Suppressor macrophage treated with lipopolysaccharide for 1 hour (primary cell): ENCODE data around the gene NUBPL.
"Not testable (repeated sequence)": the region's sequence is repeated elsewhere in the genome, so short reads cannot be mapped to it uniquely, and the experiment has no call there.

Experiments used
- DNase-seq, 3 donors: peaks; one replicate each; pipeline ENCODE4 v3.0.0-alpha.2; 2020 to 2022

The NUBPL gene

DNA sequence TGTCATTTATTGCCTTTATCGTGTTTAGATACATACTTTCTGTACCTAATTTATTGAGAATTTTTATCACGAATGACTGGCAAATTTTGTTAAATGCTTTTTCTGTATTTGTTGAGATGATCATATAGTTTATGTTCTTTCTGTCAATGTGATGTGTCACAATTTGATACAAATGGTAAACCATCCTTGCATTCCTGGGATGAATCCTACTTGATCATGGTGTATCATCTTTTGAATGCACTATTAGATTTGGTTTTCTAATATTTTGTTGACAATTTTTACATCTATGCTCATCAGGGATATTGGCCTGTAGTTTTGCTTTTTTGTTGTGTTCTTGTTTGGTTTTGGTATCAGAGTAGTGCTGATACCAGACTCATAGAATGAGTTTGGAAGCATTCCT lies 185.1 kb downstream of the NUBPL start:
- no peak for DNase-seq

DNA sequence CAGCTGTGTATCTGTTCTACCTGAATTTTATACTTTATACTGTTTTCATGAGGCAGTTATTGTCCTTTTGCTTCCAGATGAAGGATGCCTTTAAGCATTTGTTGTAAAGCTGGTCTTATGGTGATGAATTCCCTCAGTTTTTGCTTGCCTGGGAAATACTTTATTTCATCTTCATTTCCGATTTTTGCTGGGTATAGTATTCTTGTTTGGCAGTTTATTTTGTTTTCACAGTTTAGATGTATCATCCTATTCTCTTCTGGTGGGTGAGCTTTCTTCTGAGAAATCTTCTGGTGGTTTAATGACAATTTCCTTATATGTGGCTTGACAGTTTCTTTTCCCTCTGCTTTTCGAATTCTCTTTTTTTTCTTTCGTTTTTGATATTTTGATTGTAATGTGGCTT lies 188.1 kb downstream of the NUBPL start:
- no peak for DNase-seq

DNA sequence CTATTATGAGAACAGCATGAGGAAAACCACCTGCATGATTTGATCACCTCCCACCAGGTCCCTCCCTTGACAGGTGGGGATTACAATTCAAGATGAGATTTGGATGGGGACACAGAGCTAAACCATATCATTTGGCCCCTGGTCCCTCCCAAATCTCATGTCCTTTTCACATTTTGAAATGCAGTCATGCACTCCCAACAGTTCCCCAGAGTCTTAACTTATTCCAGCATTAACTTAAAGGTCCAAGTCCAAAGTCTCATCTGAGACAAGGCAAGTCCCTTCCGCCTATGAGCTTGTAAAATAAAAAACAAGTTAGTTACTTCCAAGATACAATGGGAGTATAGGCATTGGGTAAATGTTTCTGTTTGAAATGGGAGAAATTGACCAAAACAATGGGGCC lies 189.8 kb downstream of the NUBPL start:
- not testable (repeated sequence) for DNase-seq

DNA sequence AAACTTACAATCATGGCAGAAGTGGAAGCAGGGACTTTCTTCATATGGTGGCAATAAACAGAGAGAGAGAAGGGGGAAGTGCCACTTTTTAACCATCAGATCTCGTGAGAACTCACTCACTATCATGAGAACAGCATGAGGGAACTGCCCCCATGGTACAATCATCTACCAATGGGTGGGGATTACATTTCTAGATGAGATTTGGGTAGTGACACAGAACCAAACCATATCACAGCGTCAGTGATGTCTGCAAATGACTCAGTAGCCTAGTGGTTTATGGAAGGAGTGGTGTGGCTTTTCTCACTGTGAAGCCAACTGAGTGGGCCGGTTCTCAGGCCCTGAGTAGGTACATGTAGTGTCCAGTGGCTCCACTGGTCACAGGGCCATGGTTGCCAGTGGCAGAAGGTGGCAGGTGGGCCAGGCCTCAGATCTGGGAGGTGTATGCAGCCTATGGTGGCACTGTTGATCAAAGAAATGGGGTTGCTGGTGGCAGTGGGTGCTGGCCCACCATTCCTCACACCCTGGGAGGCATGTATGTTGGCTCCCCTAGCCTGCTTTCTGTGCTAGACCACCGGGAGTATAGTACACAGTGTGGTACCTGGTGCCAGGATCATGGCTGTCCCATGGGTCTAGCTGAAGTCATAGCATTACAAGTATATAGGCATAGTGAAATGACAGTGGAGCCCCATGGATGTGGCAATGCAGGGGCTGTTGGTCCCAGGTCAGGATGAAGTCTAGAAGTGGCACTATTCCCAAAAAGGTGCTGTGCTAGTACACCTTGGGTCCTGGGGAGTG lies 191.9 kb downstream of the NUBPL start:
- no peak for DNase-seq

DNA sequence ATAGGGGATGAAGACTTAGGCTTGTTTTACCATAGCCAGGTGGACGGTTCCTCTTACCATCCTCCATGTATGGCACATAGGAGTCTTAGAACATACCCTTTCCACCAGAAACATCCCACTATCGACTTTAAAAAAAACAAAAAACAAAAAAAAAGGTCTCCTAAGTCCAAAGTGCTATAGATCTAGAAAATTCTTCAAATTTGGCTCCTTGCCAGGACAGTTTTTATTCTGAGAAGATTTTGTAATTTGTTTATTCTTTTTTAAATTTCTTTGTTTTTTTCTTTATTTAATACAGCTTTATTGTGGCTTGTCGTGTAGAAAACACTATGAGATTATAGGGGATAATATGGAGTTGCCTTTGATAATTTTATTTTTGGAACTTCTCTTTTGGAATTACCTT lies 197.7 kb downstream of the NUBPL start:
- DNase-seq = no peak

DNA sequence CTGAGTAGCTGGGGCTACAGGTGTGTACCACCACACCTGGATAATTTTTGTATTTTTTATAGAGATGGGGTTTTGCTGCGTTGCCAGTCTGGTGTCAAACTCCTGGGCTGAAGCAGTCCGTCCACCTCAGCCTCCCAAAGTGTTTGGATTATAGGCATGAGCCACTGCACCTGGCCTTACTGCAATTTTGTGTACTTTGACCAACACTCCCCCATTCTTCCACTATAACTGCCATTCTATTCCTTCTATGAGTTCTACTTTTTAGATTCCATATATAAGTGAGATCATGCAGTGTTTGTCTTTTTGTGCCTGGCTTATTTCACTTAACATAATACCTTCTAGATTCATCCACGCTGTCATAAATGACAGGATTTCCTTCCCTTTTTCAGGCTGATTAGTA lies 199.1 kb downstream of the NUBPL start:
- DNase-seq = no peak

DNA sequence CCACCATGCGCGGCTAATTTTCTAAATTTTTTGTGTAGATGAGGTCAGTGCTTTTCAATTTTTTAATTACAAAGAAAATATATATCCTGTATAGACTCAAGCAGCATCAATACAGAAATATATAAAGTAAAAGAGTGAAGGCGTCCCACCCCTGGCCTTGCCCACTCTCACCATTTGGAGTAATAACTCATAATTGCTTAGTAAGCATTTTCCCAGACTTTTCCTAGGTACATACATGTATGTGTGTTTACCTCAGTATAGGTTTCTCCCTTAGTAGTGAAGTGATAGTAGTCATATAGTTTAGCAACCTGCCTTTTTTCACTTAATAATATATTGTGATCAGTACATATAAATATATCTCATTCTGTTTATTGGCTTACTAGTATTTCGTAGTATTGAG lies 200.1 kb downstream of the NUBPL start:
- DNase-seq = no peak

DNA sequence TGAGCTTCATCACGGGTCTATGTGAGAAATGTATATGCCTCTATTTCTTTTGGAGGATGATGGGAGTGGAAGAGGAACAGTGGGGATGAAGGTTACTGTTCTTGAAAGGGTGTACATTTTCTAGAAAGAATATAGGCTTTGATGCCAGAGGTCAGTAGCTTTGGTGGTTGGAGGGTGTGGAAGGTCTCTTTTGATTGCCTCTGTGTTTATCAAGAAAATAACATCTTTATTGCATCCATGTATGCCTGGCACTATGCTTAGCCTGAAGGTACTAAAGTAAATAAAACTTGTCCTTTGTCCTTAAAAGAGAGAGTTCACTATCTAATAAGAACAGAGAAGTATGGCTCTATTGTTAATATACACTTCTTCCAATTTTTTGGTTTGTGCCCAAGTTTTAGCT lies 201.8 kb downstream of the NUBPL start:
- DNase-seq = no peak

DNA sequence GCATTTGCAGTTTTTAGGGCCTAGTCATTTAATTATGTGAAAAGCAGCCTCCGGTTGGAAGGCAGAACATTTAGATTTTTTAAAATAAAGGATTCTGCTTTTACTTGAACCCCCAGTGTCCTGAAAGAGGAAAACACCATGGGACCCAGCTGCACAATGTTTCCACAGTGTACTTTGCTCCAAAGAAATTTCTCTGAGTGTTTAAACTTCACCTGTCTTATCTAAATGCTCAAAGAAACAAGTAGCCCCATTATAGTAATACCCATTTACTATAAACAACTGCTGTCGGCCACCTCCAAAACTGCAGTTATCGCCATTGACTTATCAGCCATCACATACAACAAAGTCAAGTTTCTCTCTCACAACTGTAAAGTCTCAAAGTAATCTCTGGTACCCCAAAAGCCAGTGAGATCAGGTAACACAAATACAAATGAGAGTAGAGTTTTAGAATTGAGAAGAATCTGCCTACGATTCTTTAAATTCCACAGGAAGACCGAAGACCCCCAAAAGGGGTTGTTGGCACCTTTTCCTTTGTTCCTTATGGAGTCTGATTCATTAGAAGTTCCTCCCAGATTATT lies 205.2 kb downstream of the NUBPL start:
- no peak for DNase-seq

DNA sequence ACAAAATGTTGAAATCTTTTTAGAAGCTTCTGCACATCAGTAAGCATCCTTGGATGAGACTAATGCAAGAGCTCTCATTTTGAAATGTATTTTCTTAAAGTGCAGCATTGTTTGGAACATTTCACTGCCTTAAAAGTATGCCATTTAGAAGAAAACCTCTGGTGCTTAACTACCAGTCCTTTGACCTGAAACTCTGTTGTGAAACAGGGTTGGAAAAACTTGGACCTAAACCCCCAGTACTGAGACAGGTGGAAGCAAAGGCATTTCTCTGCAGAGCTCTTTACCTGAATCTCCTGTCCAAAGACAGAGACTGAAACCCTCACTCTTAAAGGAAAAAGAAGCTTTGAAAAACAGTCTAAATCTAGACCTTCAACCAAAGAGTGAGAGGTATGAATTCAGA lies 207.2 kb downstream of the NUBPL start:
- DNase-seq = no peak

DNA sequence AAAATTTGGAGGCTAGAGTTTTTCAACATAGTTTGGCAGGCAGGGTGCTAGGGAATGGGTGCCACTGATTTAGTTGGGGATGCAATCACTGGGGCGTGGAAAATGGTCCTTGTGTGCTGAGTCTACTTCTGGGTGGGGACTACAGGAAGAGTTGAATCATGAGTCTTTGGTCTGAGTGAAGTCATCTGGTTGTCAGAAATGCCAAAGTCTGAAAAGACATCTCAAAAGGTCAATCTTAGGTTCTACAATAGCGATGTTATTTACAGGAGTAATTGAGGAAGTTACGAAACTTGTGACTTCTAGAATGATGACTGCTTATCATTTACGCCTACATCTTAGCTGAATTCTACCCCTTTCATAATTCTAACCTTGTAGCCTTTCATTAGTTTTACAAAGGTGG lies 209.1 kb downstream of the NUBPL start:
- DNase-seq = peak; percentile 69 to 94 (median 89)

DNA sequence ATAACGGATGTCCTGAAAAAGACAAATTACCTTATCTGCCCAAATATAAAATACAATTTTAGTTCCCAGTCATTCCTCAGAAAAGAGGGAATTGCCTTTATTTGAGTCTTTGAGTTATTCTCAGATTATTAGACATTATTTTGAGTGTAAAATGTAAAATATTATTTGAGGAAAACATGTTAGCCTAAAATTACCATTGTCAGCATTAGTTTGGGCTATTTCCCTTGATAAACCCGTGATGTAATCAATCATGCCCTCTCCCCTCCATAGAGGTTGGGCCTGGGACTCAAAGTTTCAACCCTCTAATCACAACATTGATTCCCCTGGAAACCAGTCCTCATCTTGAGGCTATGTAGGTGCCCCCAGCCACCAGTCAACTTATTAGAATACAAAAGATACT lies 213.4 kb downstream of the NUBPL start:
- DNase-seq = no peak

DNA sequence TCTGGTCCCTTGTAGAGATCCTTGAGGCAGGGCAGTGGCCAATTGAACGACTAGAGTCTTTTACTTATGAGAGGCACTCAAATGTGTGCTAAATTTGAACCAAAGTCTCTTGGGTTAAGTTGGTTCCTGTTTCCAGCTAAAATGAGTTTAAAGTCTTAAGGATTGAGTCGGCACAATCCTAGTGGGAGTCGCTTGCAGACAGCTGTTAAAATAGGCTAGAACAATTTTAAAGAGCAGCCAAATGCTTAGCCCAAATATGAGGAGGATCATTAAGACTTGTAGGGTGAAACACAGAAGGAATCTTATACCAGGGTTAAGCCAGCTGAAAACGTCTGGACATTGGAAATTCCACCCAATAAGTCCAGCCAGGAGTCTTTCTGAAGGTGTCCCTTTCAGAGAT lies 216.1 kb downstream of the NUBPL start:
- DNase-seq = no peak

DNA sequence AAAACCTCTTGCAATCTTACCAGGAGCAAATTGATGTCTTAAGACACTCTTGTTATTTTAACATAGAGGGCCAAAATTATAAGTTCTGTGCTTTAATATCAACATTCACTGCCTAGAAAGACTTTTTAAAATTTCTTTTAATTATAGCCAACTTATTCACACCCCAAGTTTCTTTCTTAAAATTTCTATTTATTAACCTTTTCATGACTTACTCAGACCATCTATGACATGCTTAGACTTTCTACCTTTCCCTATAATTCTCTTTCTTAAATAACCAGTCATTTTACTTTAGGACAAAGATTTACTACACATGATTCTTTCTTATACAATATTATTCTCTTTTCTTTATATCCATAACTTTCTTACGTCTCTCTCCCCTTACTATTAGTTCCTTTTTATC lies 220.4 kb downstream of the NUBPL start:
- DNase-seq = no peak

DNA sequence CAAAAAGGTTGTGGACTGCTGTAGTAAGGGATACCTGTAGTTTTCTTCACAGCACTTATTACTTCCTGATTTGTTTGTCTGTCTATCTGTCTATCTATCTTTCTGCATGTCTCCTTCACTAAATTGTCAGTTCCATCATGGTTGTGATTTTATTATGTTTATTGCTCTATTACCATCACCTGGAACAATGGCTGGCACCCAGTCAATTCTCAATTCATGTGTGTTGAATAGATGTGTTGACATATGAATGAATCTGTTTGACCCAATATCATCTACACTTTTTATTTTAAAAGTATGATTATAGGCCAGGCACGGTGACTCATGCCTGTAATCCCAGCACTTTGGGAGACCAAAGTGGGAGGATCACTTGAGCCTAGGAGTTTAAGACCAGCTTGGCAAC lies 224.4 kb downstream of the NUBPL start:
- DNase-seq = no peak

DNA sequence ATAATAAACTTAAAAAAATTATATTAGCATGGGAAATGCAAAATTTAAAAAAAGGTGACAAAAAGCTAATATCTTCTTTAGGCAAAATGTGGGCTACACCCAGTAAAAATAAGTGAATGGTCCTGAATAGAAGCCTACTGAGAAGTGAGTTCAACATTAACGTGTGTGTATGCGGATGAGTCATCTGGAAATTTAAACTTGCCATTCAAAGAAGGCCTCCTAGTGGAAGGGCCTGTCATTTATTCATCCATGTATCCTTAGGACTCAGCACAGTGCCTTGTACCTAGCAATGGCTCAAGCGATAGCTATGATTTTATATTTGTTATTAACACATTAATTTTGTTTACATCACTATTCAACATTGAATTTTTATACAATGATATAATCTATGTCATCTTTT lies 226.2 kb downstream of the NUBPL start:
- peak; percentile 10 to 40 (median 20) for DNase-seq

DNA sequence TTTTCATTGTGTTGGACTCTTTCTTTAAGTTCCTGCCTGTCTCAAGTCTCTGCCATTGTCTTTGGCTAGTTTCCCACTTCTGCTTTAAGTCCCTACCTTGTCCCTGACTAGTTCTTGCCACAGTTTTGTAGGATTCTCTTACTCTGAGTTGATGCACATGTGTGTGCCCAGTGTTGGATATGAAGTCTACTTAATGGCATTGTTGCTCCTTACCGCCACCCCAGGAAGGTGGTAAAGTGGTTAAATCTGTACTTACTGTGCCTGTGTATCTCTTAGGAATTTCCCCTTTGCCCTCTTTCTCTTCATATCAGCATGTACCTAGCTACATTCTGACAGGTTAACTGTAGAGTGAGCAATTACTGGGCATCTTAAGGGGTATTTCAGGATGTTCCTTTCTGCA lies 227.1 kb downstream of the NUBPL start:
- no peak for DNase-seq

DNA sequence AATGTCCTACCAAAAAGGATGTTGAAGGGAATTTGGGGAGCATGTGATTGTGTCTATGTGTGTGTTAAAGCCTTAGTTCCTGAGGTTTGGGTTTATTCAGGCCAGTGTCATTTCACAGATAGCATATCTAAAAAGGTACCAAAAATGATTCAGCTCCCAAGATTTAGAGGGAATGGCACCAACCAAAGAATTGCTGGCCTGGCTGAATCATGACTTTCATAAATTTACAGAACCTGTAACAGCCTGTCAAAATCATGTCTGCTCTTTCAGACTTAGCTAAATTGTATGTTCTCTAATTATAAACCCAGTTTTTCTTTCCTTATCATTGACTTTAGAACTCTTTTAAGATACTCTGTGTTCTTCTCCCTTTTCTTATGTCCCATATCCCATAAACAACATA lies 231.5 kb downstream of the NUBPL start:
- DNase-seq = no peak

DNA sequence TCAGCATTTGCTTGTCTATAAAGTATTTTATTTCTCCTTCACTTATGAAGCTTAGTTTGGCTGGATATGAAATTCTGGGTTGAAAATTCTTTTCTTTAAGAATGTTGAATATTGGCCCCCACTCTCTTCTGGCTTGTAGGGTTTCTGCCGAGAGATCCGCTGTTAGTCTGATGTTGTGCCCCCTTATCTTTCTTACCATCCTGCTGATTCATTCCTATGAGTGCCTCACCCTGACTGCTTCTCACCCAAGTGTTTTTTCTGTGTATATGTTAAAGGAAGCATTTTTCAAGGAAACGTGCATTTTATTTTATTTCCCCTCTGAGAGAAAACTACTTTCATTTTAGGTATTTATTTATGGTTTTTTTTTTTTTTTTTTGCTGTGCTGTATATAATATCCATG lies 236.7 kb downstream of the NUBPL start:
- not testable (repeated sequence) for DNase-seq

DNA sequence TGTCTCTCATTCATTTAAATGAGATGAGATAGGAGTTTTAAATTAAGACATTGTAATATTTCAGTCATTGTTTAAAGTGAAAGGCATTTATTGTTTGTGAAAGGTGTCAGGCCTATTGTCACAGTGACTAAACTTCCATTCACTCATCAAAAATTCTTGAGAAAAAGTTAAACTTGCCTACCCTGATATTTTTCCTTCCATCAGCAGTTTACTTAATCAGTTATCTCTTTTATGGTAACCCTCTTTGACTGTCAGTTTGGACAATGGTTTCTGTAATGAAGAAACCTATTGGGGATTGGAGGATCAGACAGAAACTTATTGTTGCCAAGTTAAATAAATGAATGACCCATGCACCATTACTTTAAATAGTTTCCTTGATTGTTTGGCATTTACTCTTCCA lies 241.6 kb downstream of the NUBPL start:
- no peak for DNase-seq

DNA sequence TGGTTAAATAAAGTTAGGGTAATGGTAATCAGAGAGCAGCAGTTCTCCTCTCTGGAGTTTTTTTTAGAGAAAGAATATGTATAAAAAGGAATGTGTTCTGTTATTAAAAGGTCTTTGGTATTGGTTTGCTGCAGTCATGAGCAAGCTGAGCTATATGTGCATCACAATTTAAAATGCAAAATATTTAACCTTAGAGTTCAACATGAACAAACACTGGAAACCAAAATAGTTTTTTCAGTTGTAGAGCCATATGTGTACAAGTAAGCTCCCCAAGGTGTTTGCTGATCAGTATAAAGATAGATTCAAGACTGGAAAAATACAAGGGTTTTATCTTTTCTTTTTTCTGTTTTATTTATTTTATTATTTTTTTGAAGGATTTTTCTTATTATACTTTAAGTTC lies 245.0 kb downstream of the NUBPL start:
- DNase-seq = no peak

DNA sequence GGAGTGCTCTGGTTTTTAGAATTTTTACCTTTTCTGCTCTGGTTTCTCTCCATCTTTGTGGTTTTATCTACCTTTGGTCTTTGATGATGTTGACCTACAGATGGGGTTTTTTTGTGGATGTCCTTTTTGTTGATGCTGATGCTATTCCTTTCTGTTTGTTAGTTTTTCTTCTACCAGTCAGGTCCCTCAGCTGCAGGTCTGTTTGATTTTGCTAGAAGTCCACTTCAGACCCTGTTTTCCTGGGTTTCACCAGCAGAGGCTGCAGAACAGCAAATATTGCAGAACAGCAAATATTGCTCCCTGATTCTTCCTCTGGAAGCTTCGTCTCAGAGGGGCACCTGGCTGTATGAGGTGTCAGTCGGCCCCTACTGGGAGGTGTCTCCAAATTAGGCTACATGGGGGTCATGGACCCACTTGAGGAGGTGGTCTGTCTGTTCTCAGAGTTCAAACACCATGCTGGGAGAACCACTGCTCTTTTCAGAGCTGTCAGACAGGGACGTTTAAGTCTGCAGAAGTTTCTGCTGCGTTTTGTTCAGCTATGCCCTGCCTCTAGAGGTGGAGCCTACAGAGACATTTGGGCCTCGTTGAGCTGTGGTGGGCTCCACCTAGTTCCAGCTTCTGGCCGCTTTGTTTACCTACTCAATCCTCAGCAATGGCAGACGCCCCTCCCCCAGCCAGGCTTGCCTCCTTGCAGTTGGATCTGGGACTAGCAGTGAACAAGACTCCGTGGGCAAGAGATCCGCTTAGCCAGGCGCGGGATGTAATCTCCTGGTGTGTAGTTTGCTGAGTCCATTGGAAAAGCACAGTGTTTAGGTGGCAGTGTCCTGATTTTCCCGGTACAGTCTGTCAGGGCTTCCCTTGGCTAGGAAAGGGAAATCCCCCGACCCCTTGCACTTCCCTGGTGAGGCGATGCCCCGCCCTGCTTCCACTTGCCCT lies 250.8 kb downstream of the NUBPL start:
- DNase-seq = not testable (repeated sequence)

DNA sequence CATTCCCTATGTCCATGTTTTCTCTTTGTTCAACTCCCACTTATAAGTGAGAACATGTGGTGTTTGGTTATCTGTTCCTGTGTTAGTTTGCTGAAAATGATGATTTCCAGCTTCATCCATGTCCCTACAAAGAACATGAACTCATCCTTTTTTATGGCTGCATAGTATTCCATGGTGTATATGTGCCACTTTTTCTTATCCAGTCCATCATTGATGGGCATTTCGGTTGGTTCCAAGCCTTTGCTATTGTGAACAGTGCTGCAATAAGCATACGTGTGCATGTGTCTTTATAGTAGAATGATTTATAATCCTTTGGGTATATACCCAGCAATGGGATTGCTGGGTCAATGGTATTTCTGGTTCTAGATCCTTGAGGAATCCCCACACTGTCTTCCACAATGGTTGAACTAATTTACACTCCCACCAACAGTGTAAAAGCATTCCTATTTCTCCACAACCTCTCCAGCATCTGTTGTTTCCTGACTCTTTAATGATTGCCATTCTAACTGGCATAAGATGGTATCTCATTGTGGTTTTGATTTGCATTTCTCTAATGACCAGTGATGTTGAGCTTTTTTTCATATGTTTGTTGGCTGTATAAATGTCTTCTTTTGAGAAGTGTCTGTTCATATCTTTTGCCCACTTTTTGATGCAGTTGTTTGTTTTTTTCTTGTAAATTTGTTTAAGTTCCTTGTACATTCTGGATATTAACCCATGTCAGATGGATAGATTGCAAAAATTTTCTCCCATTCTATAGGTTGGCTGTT lies 252.7 kb downstream of the NUBPL start:
- not testable (repeated sequence) for DNase-seq
